IPS-18c (cell line): ENCODE measurements around the gene TAP1.
A peak's percentile ranks its signal among the peaks of the same experiment; 100 is the strongest.

Experiments used
- H3K4me3 ChIP-seq: 2 replicates; pipeline ENCODE4 v1.7.0; 2013; ENCODE audit warnings: low read depth, mild to moderate bottlenecking, low read length, moderate library complexity; ENCODE audit not compliant: insufficient read depth
- H3K9me3 ChIP-seq: one replicate; pipeline ENCODE4 v1.6.1; 2013; ENCODE audit warnings: mild to moderate bottlenecking, low read length, moderate library complexity; ENCODE audit not compliant: control insufficient read depth, insufficient read depth

Gene TAP1

DNA sequence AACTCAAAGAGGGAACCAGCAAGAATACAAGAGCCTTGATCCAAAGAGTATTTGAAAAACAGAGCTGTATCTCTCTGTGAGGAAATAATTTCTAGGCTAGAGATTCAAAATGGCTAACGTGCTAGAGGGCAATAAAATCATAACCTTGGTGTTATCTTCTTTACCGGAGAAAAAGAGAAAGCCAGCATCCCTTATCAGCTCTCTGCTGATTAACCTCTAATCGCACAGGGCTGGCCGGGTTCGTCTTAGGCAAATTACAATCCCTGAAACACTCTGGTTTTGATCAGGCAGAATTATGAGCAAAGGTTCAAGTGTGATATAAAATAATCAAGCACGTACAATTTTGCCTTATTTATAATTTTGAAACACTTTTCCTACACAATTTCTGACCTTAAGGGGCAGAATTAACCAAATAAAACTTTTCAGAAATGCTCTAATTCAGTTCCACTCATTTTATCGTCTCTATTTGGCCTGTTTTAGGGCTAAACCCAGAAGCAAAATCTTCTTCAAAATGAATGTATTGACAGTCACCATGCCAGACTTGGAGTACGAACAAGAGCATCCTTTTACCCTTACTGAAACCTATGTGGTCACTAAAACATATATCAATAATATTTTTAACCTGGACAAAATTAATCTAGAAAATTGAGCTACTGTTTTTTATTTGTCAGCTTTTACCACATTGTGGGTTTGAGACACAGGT is 14.2 kb upstream of the TAP1 start:
- no peaks in the 10 kb centered on the region for H3K9me3 ChIP-seq
- no peak overlapping the region for H3K4me3 ChIP-seq

DNA sequence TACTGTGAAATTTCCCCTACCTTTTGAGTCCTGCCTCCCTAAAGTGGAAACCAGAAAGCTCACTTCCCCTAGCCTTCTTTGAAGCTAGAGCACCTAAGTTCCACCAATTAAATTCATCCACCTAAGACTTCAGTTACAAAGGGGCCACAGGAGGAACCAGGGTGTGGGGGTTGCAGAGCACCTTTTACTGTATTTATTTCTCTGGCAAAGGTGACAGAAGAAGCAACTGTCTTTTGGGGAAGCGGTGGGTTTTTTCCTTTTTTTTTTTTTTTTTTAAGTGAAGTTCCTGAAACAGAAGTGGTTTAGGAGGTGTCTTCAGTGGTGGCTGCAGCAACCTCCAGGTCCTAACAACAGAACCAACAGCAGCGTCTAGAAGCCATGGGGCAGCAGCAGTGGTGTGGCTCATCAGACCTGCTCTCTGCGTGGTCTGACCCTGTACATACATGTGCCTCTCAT is 13.5 kb upstream of the TAP1 start:
- no peak overlapping the region for H3K4me3 ChIP-seq

DNA sequence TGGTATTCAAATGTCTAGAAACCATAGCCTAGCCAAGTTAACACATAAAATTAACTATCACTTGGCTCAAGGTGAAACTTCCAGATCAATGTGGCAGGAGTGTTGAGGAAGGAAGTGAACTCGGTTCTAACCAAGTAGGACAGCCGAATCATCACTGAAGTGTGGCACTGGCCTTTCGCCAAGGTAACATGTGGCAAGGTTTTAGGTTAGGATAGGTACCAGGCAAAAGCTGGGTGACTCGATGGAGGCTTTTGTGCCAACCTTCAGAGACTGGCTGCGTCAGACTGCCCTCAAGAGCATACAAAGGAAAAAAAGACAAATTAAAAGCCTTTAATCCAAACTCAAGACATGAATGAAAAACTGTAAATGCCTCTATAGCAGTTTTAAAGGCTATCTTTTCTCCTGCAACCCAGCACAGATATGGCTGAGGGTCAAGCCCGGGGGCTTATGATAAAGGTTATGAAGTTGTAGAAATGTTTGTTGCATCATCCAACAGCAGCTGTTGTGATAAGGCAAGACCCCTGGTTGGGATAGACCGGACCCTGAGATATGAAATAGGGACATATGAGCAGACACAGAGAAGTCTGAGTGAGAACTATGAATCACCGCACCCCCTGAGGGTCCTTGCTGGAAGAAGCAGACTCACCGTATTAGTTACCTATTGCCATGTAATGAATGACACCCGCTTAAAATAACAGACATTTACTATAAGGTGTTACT is 12.4 kb upstream of the TAP1 start:
- no peaks in the 10 kb centered on the region for H3K9me3 ChIP-seq

More for the DNA sequence above, 13.5 kb upstream of the TAP1 start:
- H3K9me3 ChIP-seq, result no peaks in the 10 kb centered on the region

DNA sequence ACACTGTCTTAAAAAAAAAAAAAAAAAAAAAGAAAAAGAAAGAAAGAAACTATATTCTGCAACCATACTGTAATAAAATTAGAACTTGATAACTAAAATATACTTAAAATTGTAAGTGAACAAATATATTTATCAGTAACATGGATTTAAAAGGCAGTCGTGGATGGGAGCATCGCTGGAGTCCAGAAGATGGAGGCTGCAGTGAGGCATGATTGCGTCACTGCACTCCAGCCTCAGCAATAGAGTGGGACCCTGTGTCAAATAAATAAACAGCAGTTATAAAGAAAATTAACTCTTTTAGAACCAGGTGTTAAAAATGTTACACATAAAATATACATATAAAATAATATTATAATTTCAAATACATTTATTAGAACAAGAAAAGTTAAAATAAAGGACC is 9.2 kb upstream of the TAP1 start:
- Histone ChIP-seq H3K9me3 (no peaks in the 10 kb centered on the region), H3K4me3 (no peak overlapping the region)

More for the DNA sequence above, 12.4 kb upstream of the TAP1 start:
- H3K4me3 ChIP-seq, result no peak overlapping the region

DNA sequence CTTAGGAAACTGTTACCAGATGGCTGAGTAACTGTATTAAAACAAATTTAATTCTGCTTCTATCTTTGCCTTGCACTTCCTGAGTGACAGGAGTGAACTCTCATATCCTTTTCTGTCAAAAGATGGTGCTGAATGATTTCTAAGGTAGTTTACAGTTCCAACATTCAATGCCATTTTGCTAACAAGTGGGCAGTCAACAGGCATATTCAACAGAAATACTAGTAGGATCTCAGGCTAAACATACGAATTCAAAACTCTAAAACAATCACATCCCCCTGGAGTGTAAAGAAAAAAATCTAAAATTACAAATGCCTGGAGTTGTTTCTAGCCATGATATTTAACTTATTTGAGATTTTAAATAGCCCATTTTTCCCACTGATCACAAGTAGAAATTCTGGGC is 7.2 kb upstream of the TAP1 start:
- H3K4me3 ChIP-seq, result no peak overlapping the region

DNA sequence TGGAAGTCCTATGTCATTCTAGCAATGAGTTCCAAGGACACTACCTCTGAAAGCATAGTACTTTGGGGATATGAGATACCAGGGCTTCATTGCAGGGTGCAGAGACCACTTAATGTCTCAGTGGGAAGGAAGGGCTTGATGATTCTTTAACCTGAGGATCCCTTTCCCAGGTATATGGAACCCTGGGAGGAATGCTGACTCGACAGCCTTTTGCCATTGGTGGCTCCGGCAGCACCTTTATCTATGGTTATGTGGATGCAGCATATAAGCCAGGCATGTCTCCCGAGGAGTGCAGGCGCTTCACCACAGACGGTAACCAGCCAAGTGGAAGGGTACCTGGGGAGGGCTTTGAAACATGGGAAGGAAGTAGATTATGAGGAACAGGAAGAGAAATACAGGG is 4.7 kb upstream of the TAP1 start:
- no peak overlapping the region for H3K4me3 ChIP-seq
- no peaks in the 10 kb centered on the region for H3K9me3 ChIP-seq

More for the DNA sequence above, 7.2 kb upstream of the TAP1 start:
- H3K9me3 ChIP-seq, result no peaks in the 10 kb centered on the region

DNA sequence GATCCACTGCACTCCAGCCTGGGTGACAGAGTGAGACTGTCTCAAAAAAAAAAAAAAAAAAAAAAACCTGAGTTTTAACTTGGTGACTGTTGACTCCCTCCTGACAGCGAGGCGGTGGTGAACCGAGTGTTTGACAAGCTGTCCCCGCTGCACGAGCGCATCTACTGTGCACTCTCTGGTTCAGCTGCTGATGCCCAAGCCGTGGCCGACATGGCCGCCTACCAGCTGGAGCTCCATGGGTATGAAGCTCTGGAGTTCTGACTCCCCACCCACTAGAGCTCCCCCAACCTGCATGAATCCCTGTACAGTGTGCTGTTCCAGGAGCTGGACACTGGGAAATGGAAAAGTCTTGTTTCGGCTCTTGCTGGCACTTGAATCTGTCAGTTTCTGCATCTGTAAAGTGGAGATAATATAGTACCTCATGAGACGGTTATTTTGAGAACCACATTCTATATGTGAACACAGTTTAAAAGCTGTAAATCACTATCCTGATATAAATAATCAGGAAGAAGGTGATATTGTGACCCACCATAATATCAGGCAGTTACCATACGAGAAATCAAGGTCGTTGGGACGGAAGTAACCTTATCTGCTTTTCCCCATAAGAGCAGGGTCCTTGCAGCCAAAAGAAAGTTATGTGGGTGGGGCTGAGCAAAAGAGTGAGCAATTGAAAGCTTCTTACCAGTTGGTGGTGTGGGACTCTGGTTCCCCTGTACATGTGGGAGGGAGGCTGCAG is 3.8 kb upstream of the TAP1 start:
- Histone ChIP-seq H3K9me3 (no peaks in the 10 kb centered on the region), H3K4me3 (no peak overlapping the region)

DNA sequence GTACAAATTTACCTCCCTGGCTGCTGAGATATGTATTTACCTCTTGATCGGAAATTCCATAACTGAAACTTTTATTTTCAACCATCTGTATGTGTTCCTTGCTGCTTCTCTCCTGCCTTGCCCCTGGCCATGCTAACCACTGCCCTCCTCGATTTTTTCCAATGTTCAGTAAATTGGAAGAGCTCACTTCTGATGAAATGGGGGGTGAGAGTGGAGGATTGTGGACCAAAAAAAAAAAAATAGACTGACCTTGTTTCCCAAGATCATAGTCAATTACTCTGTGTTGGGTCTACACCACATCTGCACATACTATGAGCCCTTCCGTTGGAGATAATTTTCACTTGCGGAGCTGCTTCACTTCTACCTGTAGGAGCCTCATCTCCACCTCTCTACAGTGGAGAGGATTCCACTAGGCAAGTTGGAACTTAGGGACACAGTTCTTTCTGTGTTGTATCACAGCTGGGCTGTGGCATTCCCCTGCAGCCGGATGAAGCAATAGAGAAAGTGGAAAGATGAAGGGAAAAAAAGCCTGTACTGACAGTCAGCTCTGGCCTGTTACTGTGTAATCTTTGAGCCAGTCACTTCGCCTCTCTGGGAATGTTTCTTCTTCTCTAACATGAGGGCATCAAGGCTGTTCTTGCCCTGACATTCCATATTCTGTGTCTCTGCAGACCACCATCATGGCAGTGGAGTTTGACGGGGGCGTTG is 2.1 kb upstream of the TAP1 start:
- Histone ChIP-seq H3K4me3 (no peak overlapping the region), H3K9me3 (no peaks in the 10 kb centered on the region)

DNA sequence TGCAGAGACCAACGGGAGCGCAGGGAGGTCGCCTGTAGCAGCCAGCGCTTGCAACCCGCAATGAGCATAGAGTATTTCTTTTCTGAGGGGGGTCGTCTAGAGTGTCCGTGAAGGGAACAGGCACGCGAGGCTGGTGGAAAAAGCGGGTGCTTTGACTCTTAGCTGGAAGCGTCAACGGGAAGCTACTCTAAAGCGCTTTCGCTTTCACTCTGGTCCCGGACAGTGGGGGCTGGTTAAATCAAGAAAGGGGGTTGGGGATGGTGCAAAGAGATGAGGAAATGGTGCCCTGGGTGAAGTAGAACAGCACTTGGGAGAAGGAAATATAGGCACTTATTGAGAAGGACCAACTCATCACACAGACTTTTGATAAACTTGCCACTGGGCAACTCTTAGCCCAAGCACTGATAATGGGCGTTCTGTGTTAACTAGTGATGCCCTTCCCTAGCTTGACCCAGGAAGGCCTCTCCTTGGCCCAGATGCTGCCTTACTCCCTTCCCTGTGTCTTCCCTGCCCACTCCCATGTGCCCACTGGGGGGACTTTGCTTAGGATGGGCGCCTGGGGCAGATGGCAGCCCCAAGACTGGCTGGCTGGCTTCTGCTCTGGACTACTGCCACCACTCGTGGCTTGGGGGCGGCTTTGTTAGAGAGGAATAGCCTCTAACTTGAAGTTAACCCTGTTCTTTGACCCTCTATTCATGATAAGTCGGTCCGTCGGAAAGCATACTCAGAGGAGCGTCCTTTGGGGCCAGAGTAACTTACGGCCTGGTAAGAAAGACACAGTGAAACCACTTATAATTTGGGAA is 1.1 kb upstream of the TAP1 start:
- H3K4me3 ChIP-seq, result peak overlapping the region; percentile 89; the same call in 1 of the 2 replicates

DNA sequence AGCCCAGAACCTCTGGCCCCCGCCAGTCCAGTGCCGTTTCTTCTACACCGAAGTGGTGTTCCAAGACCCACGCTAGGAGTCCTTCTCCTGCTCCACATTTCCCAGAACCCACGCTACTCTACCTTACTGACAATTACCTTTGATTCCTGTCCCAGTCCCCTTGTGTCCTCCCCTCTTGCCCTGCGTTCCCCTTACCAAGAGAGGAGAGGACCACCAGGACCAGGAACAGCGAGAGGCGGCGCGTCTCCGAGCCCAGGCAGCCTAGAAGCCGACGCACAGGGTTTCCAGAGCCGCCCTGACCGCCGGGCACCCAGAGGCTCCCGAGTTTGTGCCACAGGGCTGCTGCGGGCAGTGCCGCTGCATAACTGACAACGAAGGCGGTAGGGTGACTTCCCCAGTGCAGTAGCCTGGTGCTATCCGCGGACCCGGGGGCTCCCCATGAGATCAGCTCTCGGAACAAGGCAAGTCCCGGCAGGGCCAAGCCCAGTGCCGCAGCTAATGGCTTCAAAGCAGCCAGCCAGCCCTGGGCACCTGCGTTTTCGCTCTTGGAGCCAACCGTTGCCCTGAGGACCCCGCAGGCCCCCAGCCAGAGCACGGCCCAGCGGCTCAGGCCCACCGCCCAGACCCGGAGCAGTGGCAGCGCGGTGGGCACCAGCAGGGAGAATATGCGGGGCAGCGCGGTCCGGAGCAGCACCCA is 512 bp downstream of the TAP1 start:
- Histone ChIP-seq H3K9me3 (no peaks in the 10 kb centered on the region), H3K4me3 (peak overlapping the region; percentile 89)

More for the DNA sequence above, 1.1 kb upstream of the TAP1 start:
- H3K9me3 ChIP-seq, result no peaks in the 10 kb centered on the region

DNA sequence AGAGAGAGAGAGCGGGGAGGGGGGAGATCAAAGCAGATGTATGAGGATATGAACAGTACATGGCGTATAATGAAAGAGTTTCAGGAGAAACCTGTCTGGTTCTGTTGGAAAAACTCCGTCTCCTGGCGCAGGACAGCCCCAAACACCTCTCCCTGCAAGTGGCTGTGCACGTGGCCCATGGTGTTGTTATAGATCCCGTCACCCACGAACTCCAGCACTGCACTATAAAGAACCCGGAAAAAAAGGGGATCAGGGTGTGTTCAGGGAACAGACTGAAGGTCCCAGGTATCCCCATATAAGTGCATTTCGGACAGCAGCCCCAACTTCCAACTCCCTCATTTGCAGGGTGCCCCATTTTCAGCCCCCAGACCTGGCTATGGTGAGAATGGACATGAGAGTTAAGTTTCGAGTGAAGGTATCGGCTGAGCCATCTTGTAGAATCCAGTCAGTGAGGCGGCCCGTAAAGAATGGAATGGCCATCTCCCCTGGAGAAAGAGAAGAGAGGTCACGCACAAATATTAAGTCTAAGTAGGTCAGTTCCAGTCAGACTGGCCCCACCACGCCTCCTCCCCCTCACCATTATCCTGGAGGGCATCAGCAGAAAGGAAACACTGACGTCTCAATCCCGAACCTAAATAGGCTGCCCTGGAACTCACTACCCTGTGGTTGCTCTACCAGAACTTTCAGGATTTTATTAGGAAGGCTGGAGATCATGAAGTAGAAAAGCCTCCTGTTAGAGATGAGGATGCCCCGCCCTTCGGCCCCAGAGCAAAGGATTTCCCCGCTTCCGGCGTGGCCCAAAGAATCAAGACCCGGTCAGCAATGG is 1.3 kb downstream of the TAP1 start:
- Histone ChIP-seq H3K4me3 (peak overlapping the region; percentile 89), H3K9me3 (no peaks in the 10 kb centered on the region)

DNA sequence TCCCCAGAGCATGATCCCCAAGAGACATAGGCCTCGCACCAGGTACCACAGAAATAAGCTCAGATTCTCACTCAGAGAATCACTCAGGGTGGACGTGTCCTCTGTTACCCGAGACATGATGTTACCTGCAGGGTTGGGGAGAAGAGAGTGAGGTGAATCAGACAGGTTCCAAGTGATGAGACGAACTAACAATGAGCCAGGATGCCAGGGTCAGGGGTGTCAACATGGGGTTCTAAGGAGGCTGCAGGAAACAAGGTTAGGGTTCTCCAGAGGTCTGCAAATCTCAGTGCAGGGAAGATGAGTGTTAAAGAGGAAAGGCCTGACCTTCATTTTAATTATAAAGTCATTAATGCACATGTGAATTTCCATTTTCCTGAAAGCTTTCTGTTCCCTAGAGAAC is 2.5 kb downstream of the TAP1 start:
- H3K4me3 ChIP-seq, result no peak overlapping the region
- no peaks in the 10 kb centered on the region for H3K9me3 ChIP-seq

DNA sequence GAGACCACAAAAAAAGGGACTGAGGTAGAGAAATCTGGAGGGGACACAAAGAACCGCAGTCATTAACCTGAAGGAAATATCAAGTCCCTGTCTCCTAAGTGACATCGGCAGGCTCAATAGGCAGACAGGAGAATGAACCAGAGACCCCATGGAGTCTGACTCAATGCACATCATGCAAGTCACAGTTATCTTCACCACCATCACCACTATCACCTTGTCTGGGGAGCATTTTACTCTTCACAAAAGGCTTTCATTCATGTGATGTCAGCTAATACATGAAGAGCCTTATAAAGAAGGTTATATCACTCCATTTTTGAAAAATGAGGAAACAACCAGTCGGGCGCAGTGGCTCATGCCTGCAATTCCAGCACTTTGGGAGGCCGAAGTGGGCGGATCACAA is 4.4 kb downstream of the TAP1 start:
- Histone ChIP-seq H3K4me3 (no peak overlapping the region), H3K9me3 (no peaks in the 10 kb centered on the region)

DNA sequence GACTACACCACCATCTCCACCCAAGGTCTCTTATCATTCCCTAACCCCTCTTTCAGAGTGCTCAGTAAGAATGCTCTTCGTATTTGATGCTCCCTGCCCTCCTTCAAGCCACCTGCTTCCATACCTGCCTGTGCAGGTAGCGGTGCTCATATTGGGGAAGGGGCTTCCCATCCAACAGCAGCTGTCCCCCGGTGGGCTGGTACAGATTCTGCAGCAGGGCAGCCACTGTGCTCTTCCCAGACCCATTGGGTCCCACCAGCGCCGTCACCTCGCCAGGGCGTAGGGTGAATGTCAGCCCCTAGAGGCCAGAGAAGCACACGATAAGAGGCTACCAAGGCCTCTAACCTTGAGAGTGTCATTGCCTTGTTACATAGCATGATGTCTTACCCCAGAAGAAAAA is 5.7 kb downstream of the TAP1 start:
- Histone ChIP-seq H3K4me3 (no peak overlapping the region), H3K9me3 (no peaks in the 10 kb centered on the region)

DNA sequence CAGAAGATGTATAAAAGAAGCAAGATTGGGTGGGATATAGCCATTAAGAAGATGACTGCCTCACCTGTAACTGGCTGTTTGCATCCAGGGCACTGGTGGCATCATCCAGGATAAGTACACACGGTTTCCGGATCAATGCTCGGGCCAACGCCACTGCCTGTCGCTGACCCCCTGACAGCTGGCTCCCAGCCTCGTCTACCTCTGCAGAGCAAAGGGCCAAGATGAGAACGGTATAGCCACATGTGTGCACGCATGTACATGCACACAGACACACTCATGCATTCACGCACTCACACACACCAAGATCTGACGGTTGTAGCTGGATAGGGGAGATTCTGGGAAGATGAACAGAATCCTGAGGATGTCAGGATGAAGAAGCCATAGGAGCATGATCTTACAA is 6.5 kb downstream of the TAP1 start:
- Histone ChIP-seq H3K9me3 (no peaks in the 10 kb centered on the region), H3K4me3 (no peak overlapping the region)
